ENCODE measurements around the gene ERN2.

The ERN2 gene

DNA sequence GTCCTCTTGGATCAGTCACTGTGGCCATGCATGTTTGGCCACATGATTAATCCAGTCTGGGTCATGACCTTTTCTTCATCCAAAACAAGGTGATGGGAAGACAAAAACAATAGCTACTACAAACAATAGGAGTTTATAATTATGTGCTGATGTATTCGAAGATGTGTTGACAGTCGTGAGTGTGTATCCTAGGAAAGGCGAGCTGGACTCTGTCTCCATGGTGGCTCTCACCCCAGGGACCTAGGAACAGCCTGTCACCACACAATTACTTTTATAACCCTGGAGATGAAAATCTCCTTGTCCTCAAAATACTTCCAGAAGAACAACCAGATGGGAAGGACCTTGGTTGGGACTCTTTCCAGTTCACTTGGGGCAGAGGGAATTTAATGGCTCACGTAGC lies 44.1 kb downstream of the ERN2 start:
- no peak for TF ChIP-seq ZFX (IDR thresholded peaks at IDR 0.05)
- TF ChIP-seq, protein P1, sequence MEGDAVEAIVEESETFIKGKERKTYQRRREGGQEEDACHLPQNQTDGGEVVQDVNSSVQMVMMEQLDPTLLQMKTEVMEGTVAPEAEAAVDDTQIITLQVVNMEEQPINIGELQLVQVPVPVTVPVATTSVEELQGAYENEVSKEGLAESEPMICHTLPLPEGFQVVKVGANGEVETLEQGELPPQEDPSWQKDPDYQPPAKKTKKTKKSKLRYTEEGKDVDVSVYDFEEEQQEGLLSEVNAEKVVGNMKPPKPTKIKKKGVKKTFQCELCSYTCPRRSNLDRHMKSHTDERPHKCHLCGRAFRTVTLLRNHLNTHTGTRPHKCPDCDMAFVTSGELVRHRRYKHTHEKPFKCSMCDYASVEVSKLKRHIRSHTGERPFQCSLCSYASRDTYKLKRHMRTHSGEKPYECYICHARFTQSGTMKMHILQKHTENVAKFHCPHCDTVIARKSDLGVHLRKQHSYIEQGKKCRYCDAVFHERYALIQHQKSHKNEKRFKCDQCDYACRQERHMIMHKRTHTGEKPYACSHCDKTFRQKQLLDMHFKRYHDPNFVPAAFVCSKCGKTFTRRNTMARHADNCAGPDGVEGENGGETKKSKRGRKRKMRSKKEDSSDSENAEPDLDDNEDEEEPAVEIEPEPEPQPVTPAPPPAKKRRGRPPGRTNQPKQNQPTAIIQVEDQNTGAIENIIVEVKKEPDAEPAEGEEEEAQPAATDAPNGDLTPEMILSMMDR (conservative IDR thresholded peaks at IDR 0.05): no peak
- no peak overlapping the region for H3K27ac ChIP-seq

DNA sequence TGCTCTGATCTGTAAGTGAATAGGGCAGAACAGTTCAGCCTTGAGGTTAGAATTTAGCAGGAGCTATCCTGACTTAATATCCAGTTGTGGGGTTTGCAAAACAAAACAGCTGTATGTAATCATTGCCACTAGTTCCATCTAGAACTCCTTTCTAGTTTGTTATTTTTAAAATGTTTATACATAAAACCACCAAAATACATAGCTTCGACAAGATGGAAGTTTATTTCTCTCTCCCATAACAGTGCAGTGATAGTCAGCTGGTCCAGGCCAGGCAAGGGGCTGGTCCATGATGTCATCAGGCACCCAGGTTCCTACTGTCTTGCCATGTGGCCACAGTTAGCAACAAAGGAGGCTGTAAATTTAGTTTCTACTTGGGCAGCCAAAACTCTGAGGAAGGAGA lies 44.8 kb downstream of the ERN2 start:
- TF ChIP-seq ZFX (IDR thresholded peaks at IDR 0.05): no peak
- TF ChIP-seq, protein P1 (conservative IDR thresholded peaks at IDR 0.05): no peak
- no peak overlapping the region for H3K27ac ChIP-seq

DNA sequence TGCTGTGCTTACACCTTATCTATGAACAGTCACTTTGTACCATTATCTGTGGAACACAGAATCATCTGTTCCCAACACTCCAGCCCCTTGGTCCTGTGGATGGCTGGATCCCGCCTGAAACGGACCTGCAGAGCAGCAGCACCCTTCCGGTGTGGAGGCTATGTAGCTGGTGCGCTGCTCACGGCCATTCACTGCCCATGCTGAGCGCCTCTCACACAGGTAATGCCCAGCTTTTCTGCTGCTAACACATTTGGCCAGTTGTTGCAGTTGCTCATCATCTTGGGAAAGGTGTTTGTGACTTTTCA lies 45.7 kb downstream of the ERN2 start:
- no peak overlapping the region for H3K27ac ChIP-seq
- no peak for TF ChIP-seq ZFX (IDR thresholded peaks at IDR 0.05)
- TF ChIP-seq, protein P1 (conservative IDR thresholded peaks at IDR 0.05): no peak

DNA sequence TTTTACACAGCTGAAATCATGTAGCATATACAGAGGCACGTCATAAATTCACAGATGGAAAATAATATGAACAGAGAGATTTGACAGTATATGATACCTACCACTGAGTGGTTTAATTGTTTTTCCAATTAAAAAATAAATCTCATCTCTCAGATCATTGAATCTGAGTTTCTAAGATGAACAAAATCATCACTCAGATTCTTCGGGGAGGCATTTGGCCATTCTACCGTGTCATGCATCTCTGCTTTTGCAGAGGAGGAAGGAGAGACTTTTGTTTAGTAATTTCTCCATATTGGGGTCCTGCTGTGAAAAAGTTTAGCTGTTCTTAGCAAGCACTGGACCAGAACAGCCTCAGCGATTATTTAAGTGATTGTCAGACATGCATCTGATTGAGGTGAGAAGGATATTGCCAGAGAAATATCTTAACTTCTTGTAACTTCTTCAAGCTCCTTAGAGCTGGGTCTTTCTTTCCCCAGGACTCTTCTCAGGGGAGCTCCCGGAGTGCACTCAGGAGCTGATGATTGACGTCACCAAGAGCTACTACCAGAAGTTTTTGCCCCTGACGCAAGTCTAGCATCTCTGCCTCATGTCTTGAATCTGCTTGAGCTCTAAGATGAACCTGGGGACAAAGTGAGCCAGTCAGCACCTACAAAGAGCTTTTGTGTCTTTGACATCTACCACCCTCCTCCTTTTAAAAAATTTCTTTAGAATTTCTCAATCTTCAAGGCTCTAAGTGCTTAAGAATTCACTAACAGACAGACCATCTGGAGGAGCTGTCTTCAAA lies 46.3 kb downstream of the ERN2 start:
- H3K27ac ChIP-seq: no peak overlapping the region
- no peak for TF ChIP-seq ZFX (IDR thresholded peaks at IDR 0.05)
- TF ChIP-seq, protein P1 (conservative IDR thresholded peaks at IDR 0.05): no peak

DNA sequence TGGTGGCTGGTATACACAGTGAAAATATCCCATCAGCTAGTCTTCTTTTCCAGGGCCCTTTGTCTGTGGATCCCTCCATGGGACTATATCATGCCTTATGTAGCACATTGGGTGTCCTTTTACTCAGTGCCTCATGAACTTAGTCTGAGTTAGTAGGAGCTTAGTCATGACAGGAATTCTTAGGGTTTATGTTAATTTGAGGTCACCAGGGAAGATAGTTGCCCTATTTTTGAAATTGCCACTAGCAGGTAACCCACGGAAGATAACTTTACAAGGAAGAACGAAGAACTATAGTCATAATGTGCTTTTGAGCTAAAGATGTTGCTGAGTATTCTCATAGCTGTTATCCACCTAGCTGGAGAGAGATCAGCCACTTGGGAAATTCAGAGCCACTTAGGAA lies 49.1 kb downstream of the ERN2 start:
- TF ChIP-seq ZFX (IDR thresholded peaks at IDR 0.05): no peak
- TF ChIP-seq, protein P1 (conservative IDR thresholded peaks at IDR 0.05): no peak
- H3K27ac ChIP-seq: no peak overlapping the region

DNA sequence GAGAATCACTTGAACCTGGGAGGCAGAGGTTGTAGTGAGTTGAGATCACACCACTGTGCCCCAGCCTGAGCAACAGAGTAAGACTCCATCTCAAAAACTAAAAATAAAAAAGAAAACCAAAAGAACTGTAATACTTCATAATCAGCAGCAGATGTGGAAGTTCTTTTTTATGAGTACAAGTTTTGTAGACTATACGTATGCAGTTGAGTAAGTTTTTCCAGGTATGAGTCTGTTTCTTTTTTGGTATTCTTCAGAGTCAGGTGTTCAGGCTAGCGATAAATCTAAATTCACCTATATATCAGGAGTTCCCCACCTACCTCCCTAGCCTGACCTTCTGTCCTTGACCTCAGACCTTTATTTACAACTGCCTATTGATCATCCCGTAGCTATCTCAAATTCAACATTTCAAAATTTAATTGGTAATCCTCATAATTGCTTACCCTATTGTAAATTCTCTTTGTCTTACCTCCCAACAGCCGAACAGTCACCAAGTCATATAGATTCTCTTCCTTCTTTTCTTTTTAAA lies 61.0 kb downstream of the ERN2 start:
- H3K27ac ChIP-seq: no peak overlapping the region

More for the DNA sequence above, 61.0 kb downstream of the ERN2 start:
- TF ChIP-seq, protein P1 (conservative IDR thresholded peaks at IDR 0.05): no peak
- TF ChIP-seq ZFX (IDR thresholded peaks at IDR 0.05): no peak

Measured in C4-2B (cell line).